IPS DF 4.7 (cell line): ENCODE data around the gene BMPR1A.
"Not testable (repeated sequence)": the region's sequence is repeated elsewhere in the genome, so short reads cannot be mapped to it uniquely, and the experiment has no call there.

ENCODE experiments used
- DNase-seq: peaks from one replicate; pipeline ENCODE4 v3.0.0-alpha.2; 2013; ENCODE audit warnings: low spot score; ENCODE audit errors: extremely low read depth

Gene BMPR1A

DNA sequence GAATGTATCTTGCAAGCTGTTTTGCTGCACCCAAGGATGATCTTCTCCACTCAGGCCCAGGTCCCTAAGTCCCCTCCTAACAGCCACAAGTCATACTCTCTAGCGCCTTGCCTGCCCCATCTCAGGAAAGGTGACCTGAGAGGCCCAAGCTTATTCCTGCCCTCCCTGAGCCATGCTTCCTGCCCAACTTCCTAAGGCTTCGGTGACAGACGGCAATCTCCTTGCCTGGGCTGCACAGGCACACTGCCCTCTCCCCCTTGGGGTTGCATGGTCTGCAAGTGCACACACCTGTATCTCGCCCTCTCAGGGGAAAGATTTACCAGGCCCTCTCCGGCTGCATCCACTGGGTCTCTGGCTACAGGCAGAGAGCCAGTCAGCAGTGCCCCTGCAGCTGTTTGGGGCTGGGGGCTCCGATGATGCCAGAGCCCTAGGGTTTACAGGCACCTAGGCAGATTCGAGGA is 211.1 kb downstream of the BMPR1A start:
- no peak for DNase-seq

DNA sequence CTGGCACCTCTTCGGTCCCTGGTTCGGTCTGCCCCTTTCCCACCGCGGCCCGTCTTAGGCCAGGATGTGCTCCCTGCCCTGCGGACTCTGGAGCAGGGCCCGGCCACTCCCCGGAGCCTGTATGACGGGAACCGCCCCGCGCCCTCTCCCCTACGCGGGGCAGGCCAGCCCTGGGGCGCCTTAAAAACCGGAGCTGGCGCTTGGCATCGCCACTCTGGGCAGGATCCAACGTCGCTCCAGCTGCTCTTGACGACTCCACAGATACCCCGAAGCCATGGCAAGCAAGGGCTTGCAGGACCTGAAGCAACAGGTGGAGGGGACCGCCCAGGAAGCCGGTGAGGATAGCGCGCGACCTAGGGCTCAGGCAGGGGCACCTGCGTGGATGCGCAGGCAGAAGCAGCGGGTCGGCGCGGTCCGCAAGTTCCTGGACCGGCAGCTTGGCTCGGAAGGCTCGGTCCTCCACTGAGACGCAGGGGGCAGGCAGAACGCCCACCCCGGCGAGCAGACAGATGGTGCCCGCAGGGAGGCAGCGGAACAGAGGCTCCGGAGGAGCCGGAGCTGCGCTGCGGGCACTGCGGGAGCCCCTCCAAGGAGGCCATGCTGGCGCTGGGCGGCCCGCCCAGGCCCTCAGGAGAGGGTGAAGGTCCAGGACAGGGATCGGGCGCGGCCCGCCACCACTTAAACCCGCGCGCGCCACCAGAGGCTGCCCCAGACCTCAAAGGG is 212.0 kb downstream of the BMPR1A start, which contains the start of gene ADIRF:
Gene ADIRF (plus strand): TSS at position 212 of the 723 bp plus-strand sequence. CDS start 63 bp downstream, at position 275.
- DNase-seq: no peak

GRCh38 chr10:86968994-86969355 is 212.6 kb downstream of the BMPR1A start:
- no peak for DNase-seq

DNA sequence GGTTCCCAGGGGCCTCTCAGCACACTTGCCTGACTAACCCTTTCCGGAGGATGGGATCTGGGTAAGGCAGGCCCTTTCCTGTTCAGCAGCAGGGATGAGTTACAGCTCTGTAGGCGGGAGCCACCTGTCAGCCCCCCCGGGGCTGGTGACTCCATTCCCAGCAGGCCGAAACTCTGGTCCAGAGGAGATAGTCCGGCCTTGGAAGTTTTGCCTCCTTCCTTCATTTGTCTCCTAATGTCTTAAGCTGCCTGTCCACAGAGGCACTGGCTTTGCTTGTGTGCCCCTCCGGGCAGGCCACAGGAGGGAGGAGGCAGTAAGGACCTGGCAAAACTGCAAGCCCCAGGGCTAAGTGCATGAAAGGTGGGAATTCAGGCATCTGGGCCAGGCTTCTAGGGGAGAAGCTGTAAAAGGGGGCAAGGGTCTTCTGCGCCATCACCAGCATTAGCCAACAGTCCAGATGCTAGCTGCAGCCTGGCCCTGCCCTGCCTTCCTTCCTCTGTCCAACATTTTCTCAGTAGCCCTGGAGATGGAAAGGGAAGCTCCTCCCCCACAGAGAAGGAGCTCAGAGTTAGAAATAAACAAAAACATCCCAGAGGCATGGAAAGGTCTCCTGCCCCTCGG is 213.1 kb downstream of the BMPR1A start:
- no peak for DNase-seq

DNA sequence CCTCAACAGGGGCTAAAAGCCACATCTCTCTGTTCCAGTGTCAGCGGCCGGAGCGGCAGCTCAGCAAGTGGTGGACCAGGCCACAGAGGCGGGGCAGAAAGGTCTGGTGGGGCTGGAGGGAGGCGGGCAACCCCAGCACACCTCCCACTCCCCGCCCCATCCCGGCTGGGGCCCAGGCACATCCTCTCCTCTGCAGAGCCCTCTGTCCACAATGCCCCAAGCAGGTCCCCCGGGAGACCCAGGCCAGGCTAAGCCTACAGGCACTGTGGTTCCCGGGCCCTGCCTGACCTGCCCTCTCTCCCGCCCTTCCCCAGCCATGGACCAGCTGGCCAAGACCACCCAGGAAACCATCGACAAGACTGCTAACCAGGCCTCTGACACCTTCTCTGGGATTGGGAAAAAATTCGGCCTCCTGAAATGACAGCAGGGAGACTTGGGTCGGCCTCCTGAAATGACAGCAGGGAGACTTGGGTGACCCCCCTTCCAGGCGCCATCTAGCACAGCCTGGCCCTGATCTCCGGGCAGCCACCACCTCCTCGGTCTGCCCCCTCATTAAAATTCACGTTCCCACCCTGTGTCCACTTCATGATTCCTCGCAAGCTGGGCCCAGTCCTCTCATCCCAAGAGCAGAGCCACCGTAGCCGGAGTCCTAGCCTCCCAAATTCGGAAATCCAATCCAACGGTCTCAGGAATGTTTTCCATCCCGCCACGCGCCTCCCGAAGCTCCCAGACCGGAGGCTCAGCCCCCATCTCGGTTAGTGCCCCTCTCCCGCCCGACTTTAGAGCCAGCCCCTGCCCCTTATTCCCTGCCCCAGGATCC is 214.0 kb downstream of the BMPR1A start:
- DNase-seq: no peak

GRCh38 chr10:86970982-86971231 is 214.5 kb downstream of the BMPR1A start:
- DNase-seq: no peak

DNA sequence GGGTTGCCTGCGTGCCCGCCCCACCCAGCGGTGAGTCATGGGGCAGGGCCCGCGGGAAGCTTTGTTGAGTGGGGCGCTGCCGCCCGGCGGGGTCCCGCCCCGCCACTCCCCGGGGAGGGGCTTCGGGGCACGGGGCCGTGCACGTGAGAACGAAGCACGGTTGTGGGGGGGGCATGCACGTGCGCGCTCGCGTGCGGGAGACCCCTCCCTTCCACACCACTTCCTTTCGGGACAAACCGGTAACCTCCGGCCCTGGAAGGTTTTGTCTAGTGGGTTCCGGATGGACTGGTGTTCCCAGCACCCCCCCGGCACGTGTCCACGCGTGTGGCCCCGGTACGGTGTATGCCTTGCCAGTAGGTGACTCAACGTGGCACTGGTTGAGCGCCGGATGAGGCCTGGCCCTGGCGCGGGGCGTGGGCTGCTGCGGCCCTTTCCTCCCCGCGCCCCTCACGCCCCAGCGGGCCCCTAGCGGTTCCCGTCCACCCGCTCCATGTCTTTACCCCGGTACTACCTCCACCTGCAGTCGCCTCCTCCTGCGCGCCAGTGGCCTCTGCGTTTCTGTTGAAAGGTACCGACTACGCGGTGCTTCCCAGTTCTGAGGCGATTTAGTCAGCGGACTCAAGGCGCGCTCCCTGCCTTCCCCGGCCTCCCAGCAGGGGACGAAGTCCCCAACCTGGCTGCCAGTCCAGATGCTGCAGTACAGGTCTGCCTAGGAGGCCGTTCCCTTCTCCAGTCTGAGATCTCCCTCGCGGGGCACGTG is 215.0 kb downstream of the BMPR1A start:
- DNase-seq: no peak

- DNase-seq: no peak
Observed at GRCh38 chr10:86972613-86973380, 216.4 kb downstream of the BMPR1A start.

GRCh38 chr10:86974484-86974883 is 218.1 kb downstream of the BMPR1A start:
- no peak for DNase-seq

DNA sequence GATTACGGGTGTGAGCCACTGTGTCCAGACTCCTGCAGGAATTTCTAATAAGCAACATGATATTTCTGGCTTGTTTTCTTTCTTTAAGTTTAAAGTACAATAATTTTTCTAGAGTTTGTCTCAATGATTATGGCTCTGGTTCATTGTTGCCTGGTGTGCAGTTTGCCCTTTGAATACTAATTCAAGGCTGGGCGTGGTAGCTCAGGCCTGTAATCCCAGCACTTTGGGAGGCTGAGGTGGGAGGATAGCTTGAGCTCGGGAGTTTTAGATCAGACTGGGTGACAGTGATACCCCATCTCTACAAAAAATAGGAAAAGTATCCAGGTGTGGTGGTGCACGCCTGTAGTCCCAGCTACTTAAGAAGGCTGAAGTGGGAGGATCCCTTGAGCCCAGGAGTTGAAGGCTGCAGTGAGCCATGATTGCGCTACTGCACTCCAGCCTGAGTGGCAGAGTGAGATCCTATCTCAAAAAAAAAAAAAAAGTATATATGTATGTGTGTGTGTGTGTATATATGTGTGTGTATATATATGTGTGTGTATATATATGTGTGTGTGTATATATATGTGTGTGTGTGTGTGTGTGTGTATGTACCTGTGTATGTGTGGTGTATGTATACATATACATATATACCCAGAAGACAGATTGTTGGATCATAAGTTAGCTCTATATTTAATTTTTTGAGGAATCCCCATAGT is 220.1 kb downstream of the BMPR1A start:
- no peak for DNase-seq

- not testable (repeated sequence) for DNase-seq
Observed at GRCh38 chr10:86978457-86978856, 222.0 kb downstream of the BMPR1A start.

DNA sequence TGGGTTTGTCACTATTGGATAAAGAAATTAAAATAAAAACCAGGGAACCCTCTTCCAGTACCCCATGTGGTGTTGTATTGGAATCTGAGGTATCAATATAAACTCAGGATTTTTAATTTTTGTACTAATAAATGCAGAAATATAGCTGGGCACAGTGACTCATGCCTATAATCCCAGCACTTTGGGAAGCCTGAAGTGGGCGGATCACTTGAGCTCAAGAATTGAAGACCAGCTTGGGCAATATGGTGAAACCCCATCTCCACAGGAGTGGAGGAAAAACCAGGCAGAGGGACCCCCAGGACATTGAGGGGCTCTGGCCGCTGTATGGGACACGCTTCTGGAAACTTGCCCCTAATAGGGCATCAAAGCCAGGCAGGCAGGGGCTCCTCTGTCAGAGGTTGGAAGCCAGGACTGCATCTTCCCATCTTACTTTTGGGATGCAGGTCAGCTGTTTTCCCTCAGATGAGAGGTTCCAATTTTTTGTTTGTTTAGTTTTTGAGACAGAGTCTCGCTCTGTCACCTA is 222.9 kb downstream of the BMPR1A start:
- no peak for DNase-seq

DNA sequence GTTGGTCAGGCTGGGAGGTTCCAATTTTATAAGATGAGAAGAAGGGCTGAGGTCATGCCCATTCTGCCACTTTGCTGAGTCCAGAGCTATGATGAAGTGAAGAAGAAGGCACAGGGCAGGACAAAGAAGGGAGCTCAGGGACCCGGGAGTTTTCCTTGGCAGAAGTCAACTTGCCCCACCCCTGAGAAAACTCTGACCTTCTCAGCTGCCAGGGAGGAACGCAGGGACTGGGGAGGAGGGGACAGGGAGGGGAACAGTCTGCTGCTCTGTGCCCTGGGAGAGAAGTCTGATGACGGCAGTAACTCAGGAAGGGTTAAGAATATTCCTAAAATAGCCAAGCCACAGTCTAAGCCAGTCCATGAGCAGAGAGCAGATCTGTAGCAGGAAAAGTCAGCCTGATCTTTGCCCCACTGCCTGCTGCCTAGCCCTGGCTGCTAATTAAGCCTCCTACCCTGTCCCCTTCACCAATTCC is 223.6 kb downstream of the BMPR1A start:
- DNase-seq: no peak

DNA sequence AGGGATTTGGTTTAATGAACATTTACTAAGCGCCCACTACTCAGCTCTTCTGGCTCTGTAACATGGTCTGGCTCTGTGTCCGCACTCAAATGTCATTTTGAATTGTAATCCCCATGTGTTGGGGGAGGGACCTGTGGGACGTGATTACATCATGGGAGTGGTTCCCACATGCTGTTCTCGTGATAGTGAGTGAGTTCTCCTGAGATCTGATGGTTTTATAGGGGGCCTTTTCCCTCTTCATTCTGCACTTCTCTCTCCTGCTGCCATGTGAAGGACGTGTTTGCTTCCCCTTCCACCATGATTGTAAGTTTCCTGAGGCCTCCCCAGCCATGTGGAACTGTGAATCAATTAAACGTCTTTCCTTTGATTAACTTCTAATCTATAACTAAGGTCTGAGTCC is 224.6 kb downstream of the BMPR1A start:
- DNase-seq: not testable (repeated sequence)

DNA sequence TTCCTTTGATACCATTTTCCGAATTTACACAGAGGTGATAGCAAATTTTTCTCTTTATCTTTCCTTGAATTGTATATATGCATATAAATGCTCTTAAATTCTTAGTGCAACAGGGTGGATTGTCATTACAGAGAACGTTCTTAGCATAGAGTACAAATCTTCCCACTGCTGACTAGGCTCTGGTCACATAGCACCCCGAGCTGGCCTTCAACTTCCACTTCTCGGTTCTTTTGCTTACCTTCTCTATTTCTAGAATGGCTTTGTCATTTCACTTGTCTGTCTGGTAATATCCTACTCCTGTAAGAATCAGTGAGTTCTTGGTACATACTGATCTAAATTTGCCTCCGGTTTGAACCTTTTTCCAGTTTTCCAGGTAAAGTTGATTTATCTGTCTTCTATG is 225.3 kb downstream of the BMPR1A start:
- DNase-seq: no peak
